HCT116 (cell line): ENCODE measurements around the gene SH3GL2.
A peak's percentile ranks its signal among the peaks of the same experiment; 100 is the strongest.

Experiments
- CEBPB ChIP-seq: IDR thresholded peaks from 2 replicates; pipeline ENCODE4 v1.6.1; 2012; ENCODE audit warnings: low read depth
- CTCF ChIP-seq, 3 experiments: fragments of 200-600 bp in 1 of 3; sonication (generic) in 1 of 3; IDR thresholded peaks in 2 of 3; conservative IDR thresholded peaks in 1 of 3; 2 replicates each; pipeline ENCODE4 v1.5.1; 2012 to 2017; ENCODE audit warnings: low read depth in 2 of 3, low read length in 2 of 3, antibody characterized with exemption in 1 of 3, borderline replicate concordance in 1 of 3, control low read depth in 1 of 3, mild to moderate bottlenecking in 1 of 3, mixed read lengths in 1 of 3, mixed run types in 1 of 3, moderate library complexity in 1 of 3; ENCODE audit not compliant: insufficient read depth in 1 of 3
- EGR1 ChIP-seq: IDR thresholded peaks from 2 replicates; pipeline ENCODE4 v1.6.1; 2012; ENCODE audit warnings: low read depth
- EZH2 ChIP-seq: fragments of 200-600 bp; sonication (generic); IDR thresholded peaks from 2 replicates; pipeline ENCODE4 v1.6.1; 2017; ENCODE audit warnings: antibody characterized with exemption, mixed run types
- EZH2phosphoT487 ChIP-seq: fragments of 200-600 bp; IDR thresholded peaks from 2 replicates; pipeline ENCODE4 v1.6.1; 2018; ENCODE audit warnings: antibody characterized with exemption, borderline replicate concordance
- JUND ChIP-seq: IDR thresholded peaks from 2 replicates; pipeline ENCODE4 v1.6.1; 2012
- POLR2A ChIP-seq: IDR thresholded peaks from 2 replicates; pipeline ENCODE4 v1.7.0; 2011; ENCODE audit warnings: borderline replicate concordance; ENCODE audit not compliant: insufficient read depth, insufficient read length; ENCODE audit errors: extremely low read depth
- RAD21 ChIP-seq: IDR thresholded peaks from 2 replicates; pipeline ENCODE4 v1.6.1; 2012; ENCODE audit warnings: low read depth, mild to moderate bottlenecking
- REST ChIP-seq: IDR thresholded peaks from 2 replicates; pipeline ENCODE4 v1.6.1; 2012; ENCODE audit warnings: low read depth
- SIN3A ChIP-seq: IDR thresholded peaks from 2 replicates; pipeline ENCODE4 v1.6.1; 2012; ENCODE audit warnings: low read depth
- SP1 ChIP-seq: IDR thresholded peaks from 2 replicates; pipeline ENCODE4 v1.6.1; 2012; ENCODE audit warnings: low read depth
- YY1 ChIP-seq: IDR thresholded peaks from 2 replicates; pipeline ENCODE4 v1.6.1; 2011; ENCODE audit warnings: low read length, low read depth, moderate library complexity, mild to moderate bottlenecking; ENCODE audit not compliant: insufficient replicate concordance; ENCODE audit errors: extremely low read depth
- ZNF274 ChIP-seq: fragments of 200-500 bp; sonication (Bioruptor generic); IDR thresholded peaks from 2 replicates; pipeline ENCODE4 v1.6.1; 2014; ENCODE audit warnings: mild to moderate bottlenecking, low read depth, low read length, inconsistent platforms
- TF ChIP-seq, protein P1 (sequence below): IDR thresholded peaks from 2 replicates; pipeline ENCODE4 v1.6.1; 2011; ENCODE audit warnings: mild to moderate bottlenecking, low read length, moderate library complexity; ENCODE audit not compliant: insufficient replicate concordance; ENCODE audit errors: extremely low read depth

GRCh38 chr9:17742067-17742466, 163.2 kb downstream of the SH3GL2 start:
- TF ChIP-seq RAD21 (no peak), CTCF (IDR thresholded peaks at IDR 0.05 in 2 of 3, conservative IDR thresholded peaks at IDR 0.05 in 1 of 3; ENCODE audit: borderline replicate concordance in 1 of 3, insufficient read depth in 1 of 3, low read depth in 2 of 3, low read length in 2 of 3) (peak in 2 of 3 experiments; percentile 10 to 40; a peak in 3 of 6 replicates), EZH2phosphoT487 (no peak), JUND (no peak), ZNF274 (no peak), SIN3A (no peak), REST (no peak), SP1 (no peak), CEBPB (no peak), POLR2A (no peak), EZH2 (no peak), YY1 (no peak), EGR1 (no peak)
- TF ChIP-seq, protein P1, sequence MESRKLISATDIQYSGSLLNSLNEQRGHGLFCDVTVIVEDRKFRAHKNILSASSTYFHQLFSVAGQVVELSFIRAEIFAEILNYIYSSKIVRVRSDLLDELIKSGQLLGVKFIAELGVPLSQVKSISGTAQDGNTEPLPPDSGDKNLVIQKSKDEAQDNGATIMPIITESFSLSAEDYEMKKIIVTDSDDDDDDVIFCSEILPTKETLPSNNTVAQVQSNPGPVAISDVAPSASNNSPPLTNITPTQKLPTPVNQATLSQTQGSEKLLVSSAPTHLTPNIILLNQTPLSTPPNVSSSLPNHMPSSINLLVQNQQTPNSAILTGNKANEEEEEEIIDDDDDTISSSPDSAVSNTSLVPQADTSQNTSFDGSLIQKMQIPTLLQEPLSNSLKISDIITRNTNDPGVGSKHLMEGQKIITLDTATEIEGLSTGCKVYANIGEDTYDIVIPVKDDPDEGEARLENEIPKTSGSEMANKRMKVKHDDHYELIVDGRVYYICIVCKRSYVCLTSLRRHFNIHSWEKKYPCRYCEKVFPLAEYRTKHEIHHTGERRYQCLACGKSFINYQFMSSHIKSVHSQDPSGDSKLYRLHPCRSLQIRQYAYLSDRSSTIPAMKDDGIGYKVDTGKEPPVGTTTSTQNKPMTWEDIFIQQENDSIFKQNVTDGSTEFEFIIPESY, result no peak
